ENCODE results near the gene RPH3AL. TPM values are rescaled to one million over a fixed set of nuclear protein-coding genes. Genes with fewer than 3 reads are reported as not detected.

RPH3AL gene
- total RNA-seq, 4 donors from 2014 or later, result 9.6 to 62.4 (median 41.9) TPM

GRCh38 chr17:283911-284675 is 68.5 kb downstream of the RPH3AL start:
- WGBS, 2 donors, result 82 to 84% methylated on average over 22 to 23 of the region's 25 CpGs
- Histone ChIP-seq H3K27me3 (no peaks in the 10 kb centered on the region), H3K4me1 (no peaks in the 10 kb centered on the region), H3K9me3 (no peaks in the 10 kb centered on the region), H3K4me3 (no peak overlapping the region), H3K27ac (no peak overlapping the region), H3K36me3 (peaks cover 0 to 7% (median 0%) of the 10 kb centered on the region in 3 donors)
- TF ChIP-seq EP300 (IDR thresholded peaks at IDR 0.05) (no peak), POLR2A (IDR thresholded peaks at IDR 0.05) (no peak), CTCF (IDR thresholded peaks at IDR 0.05) (no peak)
- no peak for DNase-seq (ENCODE audit: low spot score in 2 of 2)

GRCh38 chr17:282912-283882 is 69.4 kb downstream of the RPH3AL start:
- Histone ChIP-seq H3K36me3 (peaks cover 0 to 11% (median 0%) of the 10 kb centered on the region in 3 donors), H3K4me3 (no peak overlapping the region), H3K9me3 (no peaks in the 10 kb centered on the region), H3K27me3 (no peaks in the 10 kb centered on the region), H3K4me1 (no peaks in the 10 kb centered on the region), H3K27ac (no peak overlapping the region)
- WGBS, 2 donors, result 75 to 88% methylated on average over 21 to 28 of the region's 28 CpGs
- no peak for DNase-seq (ENCODE audit: low spot score in 2 of 2)
- TF ChIP-seq EP300 (IDR thresholded peaks at IDR 0.05) (no peak), CTCF (IDR thresholded peaks at IDR 0.05) (no peak), POLR2A (IDR thresholded peaks at IDR 0.05) (no peak)

- no peak for DNase-seq (ENCODE audit: low spot score in 2 of 2)
- TF ChIP-seq EP300 (IDR thresholded peaks at IDR 0.05) (no peak), CTCF (IDR thresholded peaks at IDR 0.05) (no peak), POLR2A (IDR thresholded peaks at IDR 0.05) (no peak)
- WGBS, 2 donors, result 86 to 90% methylated on average over 32 of the region's 32 CpGs
Measured at GRCh38 chr17:282000-282911, 70.4 kb downstream of the RPH3AL start.

GRCh38 chr17:281365-281999 is 71.1 kb downstream of the RPH3AL start:
- no peak for DNase-seq (ENCODE audit: low spot score in 2 of 2)
- no peaks in the 10 kb centered on the region for H3K9me3 ChIP-seq
- H3K4me3 ChIP-seq, result no peak overlapping the region
- WGBS, 2 donors, result 86 to 90% methylated on average over 21 of the region's 21 CpGs
- H3K4me1 ChIP-seq, result no peaks in the 10 kb centered on the region
- TF ChIP-seq EP300 (IDR thresholded peaks at IDR 0.05) (no peak), CTCF (IDR thresholded peaks at IDR 0.05) (no peak), POLR2A (IDR thresholded peaks at IDR 0.05) (no peak)
- H3K36me3 ChIP-seq, result peaks cover 0 to 12% (median 0%) of the 10 kb centered on the region in 3 donors
- H3K27ac ChIP-seq, result no peak overlapping the region
- H3K27me3 ChIP-seq, result no peaks in the 10 kb centered on the region

More at GRCh38 chr17:282000-282911, 70.4 kb downstream of the RPH3AL start:
- Histone ChIP-seq H3K9me3 (no peaks in the 10 kb centered on the region), H3K27ac (no peak overlapping the region), H3K27me3 (no peaks in the 10 kb centered on the region), H3K4me3 (no peak overlapping the region), H3K36me3 (peaks cover 0 to 12% (median 0%) of the 10 kb centered on the region in 3 donors), H3K4me1 (no peaks in the 10 kb centered on the region)

All from tibial nerve (tissue), 4 donors.